HG03025 (cell line): ENCODE measurements around the gene PPARD.

Source experiments
- ATAC-seq: cut with Tn5 transposase; IDR thresholded peaks from one replicate; pipeline ENCODE4 v1.9.1; 2021; ENCODE audit warnings: mild to moderate bottlenecking, moderate library complexity; ENCODE audit not compliant: unreplicated experiment, low FRiP score

The PPARD gene

DNA sequence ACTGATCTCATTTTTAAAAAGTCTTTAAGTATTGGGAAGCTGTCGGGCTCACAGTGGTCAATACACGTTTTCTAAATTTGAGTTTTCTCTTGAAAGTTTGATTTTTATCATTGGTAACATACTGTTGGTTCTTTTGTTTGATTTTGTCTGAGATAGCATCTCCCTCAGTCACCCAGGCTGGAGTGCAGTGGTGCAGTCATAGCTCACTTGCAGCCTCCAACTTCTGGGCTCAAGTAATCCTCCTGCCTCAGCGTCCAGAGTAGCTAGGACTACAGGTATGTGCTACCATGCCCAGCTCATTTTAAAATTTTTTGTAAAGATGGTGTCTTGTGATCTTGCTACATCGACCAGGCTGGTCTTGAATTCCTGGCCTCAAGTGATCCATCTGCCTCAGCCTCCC lies 9.1 kb downstream of the PPARD start:
- ATAC-seq: no peak

GRCh38 chr6:35352735-35353134 lies 10.4 kb downstream of the PPARD start:
- no peak for ATAC-seq

DNA sequence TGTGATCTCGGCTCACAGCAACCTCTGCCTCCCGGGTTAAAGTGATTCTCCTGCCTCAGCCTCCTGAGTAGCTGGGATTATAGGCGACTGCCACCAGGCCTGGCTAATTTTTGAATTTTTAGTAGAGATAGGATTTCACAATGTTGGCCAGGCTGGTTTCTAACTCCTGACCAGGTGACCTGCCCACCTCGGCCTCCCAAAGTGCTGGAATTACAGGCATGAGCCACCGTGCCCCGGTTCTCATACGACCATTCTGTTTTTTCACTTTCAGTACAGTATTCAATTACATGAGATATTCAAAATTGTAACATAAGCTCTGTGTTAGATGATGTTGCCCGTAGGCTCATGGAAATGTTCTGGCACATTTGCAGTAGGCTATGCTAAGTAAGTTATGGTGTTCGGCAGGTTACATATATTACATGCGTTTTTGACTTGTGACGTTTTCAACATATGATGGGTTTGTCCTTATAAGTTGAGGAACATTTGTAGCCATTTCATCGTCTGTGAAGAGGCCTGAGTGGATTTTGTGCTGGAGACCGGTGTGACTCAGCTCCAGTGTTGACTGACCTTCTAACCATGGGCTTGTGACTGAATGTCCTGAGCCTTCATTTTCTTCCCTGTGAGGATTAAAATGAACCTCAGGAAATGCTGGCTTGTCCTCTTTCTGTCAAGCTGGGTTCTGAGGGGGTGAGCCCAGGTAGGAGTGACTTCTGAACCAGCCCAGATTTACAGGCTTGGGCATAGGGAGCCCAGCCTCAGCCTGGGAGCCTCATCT lies 12.2 kb downstream of the PPARD start:
- no peak for ATAC-seq

GRCh38 chr6:35356391-35356790 lies 14.0 kb downstream of the PPARD start:
- ATAC-seq: no peak

- no peak for ATAC-seq
These were observed 15.3 kb downstream of the PPARD start for GRCh38 chr6:35357677-35358076.

GRCh38 chr6:35358086-35358485 lies 15.7 kb downstream of the PPARD start:
- no peak for ATAC-seq

GRCh38 chr6:35359346-35359743 lies 17.0 kb downstream of the PPARD start:
- ATAC-seq: no peak

GRCh38 chr6:35359744-35360348 lies 17.5 kb downstream of the PPARD start:
- ATAC-seq: no peak

DNA sequence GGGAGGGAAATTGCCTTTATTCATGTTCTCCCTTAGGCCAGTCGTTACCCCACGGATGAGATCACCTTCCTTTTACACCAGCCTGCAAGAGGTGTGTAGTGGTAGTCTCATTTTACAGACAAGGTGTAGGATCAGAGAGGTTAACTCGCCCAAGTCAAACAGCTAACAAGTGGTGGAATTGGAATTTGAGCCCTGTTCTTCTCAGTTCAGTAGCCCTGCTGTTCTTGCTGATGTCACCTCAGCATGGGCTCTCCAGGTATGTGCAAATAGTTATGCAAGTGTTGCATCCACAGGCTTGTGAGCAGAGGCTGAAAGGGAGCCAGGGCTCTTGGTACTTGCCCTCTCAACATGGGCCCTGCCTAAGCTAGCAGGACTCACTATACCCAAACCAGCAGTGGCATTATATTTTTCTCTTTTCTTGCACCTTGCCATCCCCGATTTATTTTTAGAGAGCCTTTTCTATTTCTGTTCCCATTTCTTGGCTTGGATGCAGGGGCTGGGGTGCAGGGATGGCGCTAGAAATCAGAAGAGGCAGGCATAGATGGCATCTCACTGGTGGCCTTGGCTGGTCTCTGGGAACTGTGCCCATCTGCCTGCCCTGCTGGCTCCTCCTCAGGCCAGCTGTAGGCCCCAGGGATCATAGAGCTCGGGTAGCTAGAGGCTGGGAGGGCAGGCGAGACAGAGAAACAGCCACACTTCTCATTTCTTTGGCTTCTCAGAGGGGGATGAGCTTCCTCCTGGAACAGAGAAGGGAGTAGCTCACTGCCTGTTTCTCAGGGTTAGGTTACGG lies 18.2 kb downstream of the PPARD start:
- ATAC-seq: no peak

GRCh38 chr6:35362200-35362599 lies 19.8 kb downstream of the PPARD start:
- ATAC-seq: no peak

DNA sequence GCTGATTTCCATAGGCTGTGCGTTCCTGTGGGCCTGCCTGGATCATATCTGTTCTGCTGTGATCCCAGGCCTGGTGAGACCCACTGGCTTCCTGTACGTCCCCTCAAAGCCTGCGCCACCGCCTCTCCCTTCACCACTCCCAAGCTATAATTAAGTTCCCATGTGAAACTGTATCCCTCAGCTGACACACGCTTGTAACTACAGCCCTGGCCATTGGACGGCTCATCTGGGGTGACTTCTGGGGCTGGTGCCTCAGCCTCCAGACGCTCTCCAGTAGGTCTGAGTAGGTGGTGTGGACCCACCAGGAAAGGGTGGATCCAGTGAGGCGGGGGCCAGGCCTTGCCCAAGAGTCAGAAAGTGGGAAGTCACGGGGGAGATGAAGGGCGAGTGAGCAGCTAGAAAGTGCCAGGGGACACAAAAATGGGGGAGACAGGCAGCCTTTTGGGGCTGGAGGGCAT lies 21.0 kb downstream of the PPARD start:
- ATAC-seq: no peak

- ATAC-seq: no peak
These were observed 23.3 kb downstream of the PPARD start for GRCh38 chr6:35365594-35366203.

DNA sequence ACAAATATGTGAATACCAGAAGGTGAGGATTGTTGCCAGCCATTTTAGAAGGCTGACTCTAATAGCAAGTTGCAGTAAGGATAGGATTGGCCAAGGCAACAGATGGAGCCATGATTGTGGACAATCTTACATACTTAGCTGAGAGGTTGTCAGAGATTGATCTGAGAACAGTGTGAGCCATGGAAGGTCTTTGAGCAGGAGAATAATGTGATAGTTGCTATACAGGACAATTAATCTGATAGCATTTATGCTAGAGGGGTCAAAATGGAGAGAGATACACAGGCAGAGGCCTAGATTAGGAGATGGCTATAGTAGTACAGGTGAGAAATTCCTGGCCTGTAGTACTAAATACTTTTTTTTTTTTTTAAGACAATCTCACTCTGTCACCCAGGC lies 23.8 kb downstream of the PPARD start:
- ATAC-seq: no peak

DNA sequence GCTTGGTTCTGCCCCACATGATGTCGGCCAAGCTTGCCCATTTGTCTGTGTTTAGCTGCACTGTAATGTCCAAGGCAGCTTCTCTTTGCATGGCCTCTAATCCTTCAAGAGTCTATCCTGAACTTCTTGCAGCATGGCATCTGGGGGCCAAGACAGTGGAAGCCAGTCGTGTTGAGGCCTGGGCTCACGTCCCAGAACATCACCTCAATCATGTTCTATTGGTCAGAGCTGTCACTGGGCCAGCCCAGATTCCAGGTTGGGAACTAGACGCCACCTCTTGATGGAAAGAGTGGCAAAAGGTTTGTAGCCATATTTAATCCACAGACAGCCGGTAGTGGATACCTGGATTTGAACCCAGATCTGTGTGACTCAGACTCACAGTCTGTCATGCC lies 25.3 kb downstream of the PPARD start:
- ATAC-seq: no peak

DNA sequence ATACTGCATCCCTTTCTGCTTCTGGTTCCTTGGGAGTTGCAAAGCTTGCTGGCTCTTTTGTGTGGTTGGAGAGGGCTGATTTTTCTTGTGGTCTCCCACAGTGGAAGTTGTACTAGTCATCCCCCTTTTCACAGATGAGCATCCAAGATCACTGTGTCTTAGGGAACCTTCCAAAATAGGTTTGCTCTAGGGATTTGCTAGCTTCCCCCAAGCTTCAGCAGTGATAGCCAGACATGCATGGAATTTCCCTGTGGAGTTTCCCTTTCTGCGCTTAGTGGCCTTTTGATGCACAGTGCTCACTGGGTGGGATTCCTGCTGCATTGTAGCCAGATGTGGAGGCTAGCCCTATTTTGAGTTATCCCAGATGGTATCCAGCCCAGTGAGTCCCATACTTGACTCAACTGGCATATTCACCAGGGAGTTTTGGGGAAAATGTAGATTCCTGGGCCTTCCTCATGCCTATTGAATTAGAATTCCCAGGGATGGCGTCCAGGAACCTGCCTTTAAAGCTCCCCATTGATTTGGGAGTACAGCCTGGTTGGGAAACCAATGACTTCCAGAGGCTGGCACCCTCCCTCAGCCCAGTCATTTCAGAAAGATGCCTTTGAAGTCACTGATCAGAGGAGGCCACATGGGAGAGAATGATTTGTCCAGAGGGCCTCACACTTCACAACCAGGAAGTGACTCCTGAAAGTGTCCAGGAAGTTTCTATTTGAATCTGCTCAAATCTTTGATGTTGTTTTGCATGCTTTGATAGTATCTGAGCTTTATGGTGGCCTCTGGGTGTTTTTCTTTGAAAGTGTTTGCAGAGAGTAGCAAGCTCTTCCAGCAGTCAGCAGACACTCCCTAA lies 25.9 kb downstream of the PPARD start:
- no peak for ATAC-seq

DNA sequence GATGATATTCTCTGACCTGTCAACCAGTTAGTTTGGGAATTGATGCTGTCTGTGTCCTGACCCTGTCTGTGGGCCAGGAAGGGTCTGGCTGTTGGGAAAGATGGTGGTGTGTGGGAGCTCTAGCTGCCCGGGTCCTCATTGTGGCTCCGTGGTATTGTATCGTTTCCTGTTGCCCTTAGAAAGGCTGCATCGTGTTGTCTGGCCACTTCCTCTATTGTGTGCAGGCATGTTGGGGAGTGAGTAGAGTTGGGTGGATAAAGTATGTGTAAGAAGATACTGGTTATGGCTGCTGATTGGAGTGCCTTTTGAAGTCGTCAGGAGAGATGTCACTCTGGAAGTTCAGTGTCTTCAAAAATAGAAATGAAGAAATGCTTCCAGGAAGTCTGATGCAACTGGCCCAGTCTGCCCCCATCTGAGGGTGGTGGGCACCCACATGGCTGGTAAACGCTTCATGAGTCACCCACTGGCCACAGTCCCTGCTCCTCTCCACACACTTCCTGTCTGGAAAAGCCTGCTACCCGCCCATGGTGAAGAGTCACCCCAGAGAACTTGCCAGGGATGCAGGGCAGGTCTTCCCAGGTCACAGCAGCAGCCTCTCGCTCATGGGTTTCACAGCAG lies 27.9 kb downstream of the PPARD start:
- ATAC-seq: no peak

GRCh38 chr6:35370785-35371493 lies 28.6 kb downstream of the PPARD start:
- no peak for ATAC-seq

- no peak for ATAC-seq
These were observed 29.3 kb downstream of the PPARD start for GRCh38 chr6:35371494-35372262.
